Loucy (cell line): ENCODE data around the gene ALDH1A3.

Source experiments
- CTCF ChIP-seq: fragments of 200-600 bp; sonication (generic); conservative IDR thresholded peaks from 2 replicates; pipeline ENCODE4 v1.5.1; 2014; ENCODE audit warnings: mild to moderate bottlenecking, antibody characterized with exemption, low read length
- EZH2phosphoT487 ChIP-seq: fragments of 200-600 bp; IDR thresholded peaks from 2 replicates; pipeline ENCODE4 v1.6.1; 2018; ENCODE audit warnings: antibody characterized with exemption, mild to moderate bottlenecking, moderate library complexity, borderline replicate concordance

GRCh38 chr15:100844778-100845177 lies 34.9 kb upstream of the ALDH1A3 start:
- TF ChIP-seq CTCF (no peak), EZH2phosphoT487 (no peak)
